HEK293T (cell line): ENCODE measurements around the gene DMXL1.
"Not testable (repeated sequence)": the region's sequence is repeated elsewhere in the genome, so short reads cannot be mapped to it uniquely, and the experiment has no call there.

ENCODE experiments used
- CTCF ChIA-PET: fragments of 350-600 bp; formaldehyde crosslinking; extraction: SDS; loops from one replicate; lab custom pipeline; 2021; ENCODE audit warnings: antibody characterized with exemption, inconsistent platforms; lab: Yijun Ruan, JAX
- POLR2A ChIA-PET: fragments of 350-600 bp; formaldehyde crosslinking; extraction: SDS; loops from one replicate; lab custom pipeline; 2020; ENCODE audit warnings: antibody characterized with exemption, inconsistent platforms; lab: Yijun Ruan, JAX
- DNase-seq: peaks from one replicate; pipeline ENCODE4 v3.0.0; 2012; ENCODE audit warnings: mixed read lengths; ENCODE audit errors: extremely low spot score
- ARNT ChIP-seq: fragments of 450-650 bp; IDR thresholded peaks from 2 replicates; pipeline ENCODE4 v1.6.1; 2017; ENCODE audit warnings: mild to moderate bottlenecking
- BHLHE40 ChIP-seq: fragments of 450-650 bp; IDR thresholded peaks from 2 replicates; pipeline ENCODE4 v1.6.1; 2016; ENCODE audit warnings: mild to moderate bottlenecking, moderate library complexity, borderline replicate concordance
- CTBP1 ChIP-seq: fragments of 450-650 bp; IDR thresholded peaks from 2 replicates; pipeline ENCODE4 v1.6.1; 2016; ENCODE audit warnings: borderline replicate concordance
- ELF4 ChIP-seq: fragments of 450-650 bp; IDR thresholded peaks from 2 replicates; pipeline ENCODE4 v1.6.1; 2017; ENCODE audit warnings: antibody characterized with exemption
- FOXA1 ChIP-seq: fragments of 450-650 bp; IDR thresholded peaks from 2 replicates; pipeline ENCODE4 v1.6.1; 2016; ENCODE audit warnings: mild to moderate bottlenecking
- FOXK2 ChIP-seq: fragments of 450-650 bp; IDR thresholded peaks from 2 replicates; pipeline ENCODE4 v1.6.1; 2016; ENCODE audit warnings: mild to moderate bottlenecking
- FOXM1 ChIP-seq: fragments of 450-650 bp; IDR thresholded peaks from 2 replicates; pipeline ENCODE4 v1.6.1; 2017; ENCODE audit warnings: mild to moderate bottlenecking, borderline replicate concordance
- HDGF ChIP-seq: fragments of 450-650 bp; IDR thresholded peaks from 2 replicates; pipeline ENCODE4 v1.6.1; 2017; ENCODE audit warnings: antibody characterized with exemption, borderline replicate concordance
- L3MBTL2 ChIP-seq: fragments of 450-650 bp; conservative IDR thresholded peaks from 2 replicates; pipeline ENCODE4 v1.6.1; 2016; ENCODE audit warnings: mild to moderate bottlenecking
- LEF1 ChIP-seq: fragments of 450-650 bp; IDR thresholded peaks from 2 replicates; pipeline ENCODE4 v1.6.1; 2017; ENCODE audit warnings: mild to moderate bottlenecking, borderline replicate concordance
- NFRKB ChIP-seq: fragments of 450-650 bp; IDR thresholded peaks from 2 replicates; pipeline ENCODE4 v1.6.1; 2016; ENCODE audit warnings: mild to moderate bottlenecking, moderate library complexity
- PKNOX1 ChIP-seq: fragments of 450-650 bp; IDR thresholded peaks from 2 replicates; pipeline ENCODE4 v1.6.1; 2016
- SP1 ChIP-seq: fragments of 450-650 bp; IDR thresholded peaks from 2 replicates; pipeline ENCODE4 v1.6.1; 2017
- SUZ12 ChIP-seq: fragments of 450-650 bp; IDR thresholded peaks from 2 replicates; pipeline ENCODE4 v1.6.1; 2016; ENCODE audit warnings: mild to moderate bottlenecking
- TARDBP ChIP-seq: fragments of 450-650 bp; IDR thresholded peaks from 2 replicates; pipeline ENCODE4 v1.6.1; 2016
- ZNF384 ChIP-seq: fragments of 450-650 bp; IDR thresholded peaks from 2 replicates; pipeline ENCODE4 v1.6.1; 2016

The DMXL1 gene

GRCh38 chr5:119218830-119219782 lies 148.2 kb downstream of the DMXL1 start:
- no peak for DNase-seq
- CTCF ChIA-PET, result interaction anchor here (0.5 to 1.2 kb wide), 2 partner anchors 8 to 14 kb away, joined by 4 read pairs; no protein-coding TSS in a partner anchor
- no peak for TF ChIP-seq SUZ12
- TF ChIP-seq NFRKB, result no peak
- no peak for TF ChIP-seq TARDBP
- TF ChIP-seq HDGF, result no peak
- no peak for TF ChIP-seq CTBP1
- no peak for TF ChIP-seq LEF1
- TF ChIP-seq SP1, result no peak
- no peak for TF ChIP-seq ARNT
- no peak for TF ChIP-seq FOXM1
- TF ChIP-seq BHLHE40, result no peak
- no peak for TF ChIP-seq ELF4
- no peak for TF ChIP-seq FOXK2
- TF ChIP-seq ZNF384, result no peak
- no peak for TF ChIP-seq PKNOX1
- TF ChIP-seq FOXA1, result no peak
- no peak for TF ChIP-seq L3MBTL2
- POLR2A ChIA-PET, result interaction anchor here (0.6 kb wide), 1 partner anchor 49 kb away, joined by 3 read pairs; no protein-coding TSS in a partner anchor

GRCh38 chr5:119220576-119221197 lies 149.8 kb downstream of the DMXL1 start:
- TF ChIP-seq PKNOX1 (no peak), ARNT (no peak), CTBP1 (no peak), FOXM1 (no peak), HDGF (no peak), SUZ12 (no peak), SP1 (no peak), ZNF384 (no peak), ELF4 (no peak), L3MBTL2 (no peak), BHLHE40 (no peak), LEF1 (no peak)
- POLR2A ChIA-PET, result interaction anchor here (1.1 kb wide), 1 partner anchor 48 kb away, joined by 4 read pairs; no protein-coding TSS in a partner anchor
- CTCF ChIA-PET, result no interaction called here
- no peak for DNase-seq

- CTCF ChIA-PET, result no interaction called here
- TF ChIP-seq ARNT, result no peak
- no peak for TF ChIP-seq SUZ12
- no peak for DNase-seq
- POLR2A ChIA-PET, result interaction anchor here (1.1 kb wide), 1 partner anchor 47 kb away, joined by 4 read pairs; no protein-coding TSS in a partner anchor
These were observed 150.4 kb downstream of the DMXL1 start for GRCh38 chr5:119221330-119221729.

GRCh38 chr5:119229950-119230349 lies 159.1 kb downstream of the DMXL1 start:
- DNase-seq, result no peak
- CTCF ChIA-PET, result no interaction called here
- no peak for TF ChIP-seq ZNF384
- TF ChIP-seq CTBP1, result no peak
- TF ChIP-seq SP1, result no peak
- TF ChIP-seq ELF4, result no peak
- TF ChIP-seq L3MBTL2, result no peak
- no peak for TF ChIP-seq PKNOX1
- no peak for TF ChIP-seq FOXK2
- TF ChIP-seq BHLHE40, result no peak
- TF ChIP-seq FOXA1, result no peak
- TF ChIP-seq SUZ12, result no peak
- TF ChIP-seq ARNT, result no peak
- TF ChIP-seq TARDBP, result no peak
- no peak for TF ChIP-seq FOXM1
- TF ChIP-seq LEF1, result no peak
- no peak for TF ChIP-seq NFRKB
- POLR2A ChIA-PET, result no interaction called here

- DNase-seq, result no peak
- ChIA-PET POLR2A (interaction anchor here (1.0 kb wide), 1 partner anchor 30 kb away, joined by 3 read pairs; no protein-coding TSS in a partner anchor), CTCF (no interaction called here)
- TF ChIP-seq FOXK2, result no peak
These were observed 167.6 kb downstream of the DMXL1 start for GRCh38 chr5:119238265-119239118.

GRCh38 chr5:119239119-119239417 lies 168.2 kb downstream of the DMXL1 start:
- POLR2A ChIA-PET, result no interaction called here
- DNase-seq, result no peak
- CTCF ChIA-PET, result no interaction called here
- no peak for TF ChIP-seq SP1
- TF ChIP-seq ARNT, result no peak
- no peak for TF ChIP-seq PKNOX1
- TF ChIP-seq LEF1, result no peak
- TF ChIP-seq FOXM1, result no peak
- TF ChIP-seq TARDBP, result no peak
- TF ChIP-seq HDGF, result no peak
- no peak for TF ChIP-seq NFRKB
- no peak for TF ChIP-seq ZNF384
- TF ChIP-seq BHLHE40, result no peak
- no peak for TF ChIP-seq CTBP1
- no peak for TF ChIP-seq FOXA1
- no peak for TF ChIP-seq FOXK2
- TF ChIP-seq SUZ12, result no peak
- TF ChIP-seq ELF4, result no peak
- no peak for TF ChIP-seq L3MBTL2

GRCh38 chr5:119239826-119240225 lies 168.9 kb downstream of the DMXL1 start:
- DNase-seq, CTCF ChIA-PET, POLR2A ChIA-PET: not testable (repeated sequence)
